OCI-LY7 (cell line): ENCODE measurements around the gene PATJ. TPM values are rescaled to one million over a fixed set of nuclear protein-coding genes. Genes with fewer than 3 reads are reported as not detected.

ENCODE experiments used
- BruUV-seq: library from RNA; stranded (reverse); fragments of 400-500 nt; replicated peaks from 2 replicates; lab custom pipeline; 2021; lab: Mats Ljungman, UMichigan
- CTCF ChIA-PET: fragments of 300-600 bp; sonication (Branson Sonifier 250); formaldehyde crosslinking; loops from one replicate; lab custom pipeline; 2022; ENCODE audit warnings: antibody characterized with exemption; ENCODE audit not compliant: unreplicated experiment; lab: Charles Lee
- POLR2A ChIA-PET: fragments of 300-600 bp; sonication (Branson Sonifier 250); formaldehyde crosslinking; loops from one replicate; lab custom pipeline; 2022; ENCODE audit warnings: antibody characterized with exemption; lab: Charles Lee
- DNase-seq: peaks from one replicate; pipeline ENCODE4 v3.0.0-alpha.2; 2015; ENCODE audit warnings: low spot score
- H2AFZ ChIP-seq: fragments of 200-600 bp; sonication (generic), shearing (Covaris generic); 2 replicates; pipeline ENCODE4 v1.6.1; 2014; ENCODE audit warnings: mild to moderate bottlenecking, antibody characterized with exemption, low read length, moderate library complexity
- H3K27ac ChIP-seq: fragments of 200-600 bp; sonication (generic); 2 replicates; pipeline ENCODE4 v1.5.1; 2014; ENCODE audit warnings: mixed run types, low read depth, mild to moderate bottlenecking, moderate library complexity, low read length, inconsistent platforms; ENCODE audit not compliant: poor library complexity, severe bottlenecking
- H3K36me3 ChIP-seq: fragments of 200-600 bp; sonication (generic); 2 replicates; pipeline ENCODE4 v1.6.1; 2014; ENCODE audit warnings: mild to moderate bottlenecking, antibody characterized with exemption, low read length, moderate library complexity, mixed read lengths; ENCODE audit not compliant: insufficient read depth
- H3K4me1 ChIP-seq: fragments of 200-600 bp; sonication (generic); 2 replicates; pipeline ENCODE4 v1.5.1; 2014; ENCODE audit warnings: mild to moderate bottlenecking, low read length; ENCODE audit not compliant: insufficient read depth, poor library complexity, severe bottlenecking
- H3K4me2 ChIP-seq: fragments of 200-600 bp; sonication (generic); 2 replicates; pipeline ENCODE4 v1.6.1; 2014; ENCODE audit warnings: mild to moderate bottlenecking, low read length
- H3K4me3 ChIP-seq: fragments of 200-600 bp; sonication (generic); 2 replicates; pipeline ENCODE4 v1.5.1; 2014; ENCODE audit warnings: mild to moderate bottlenecking, low read depth, low read length; ENCODE audit not compliant: poor library complexity, severe bottlenecking
- H3K79me2 ChIP-seq: fragments of 200-600 bp; sonication (generic); 2 replicates; pipeline ENCODE4 v1.6.1; 2016; ENCODE audit warnings: low read depth, mild to moderate bottlenecking, low read length, moderate library complexity, mixed read lengths; ENCODE audit not compliant: insufficient read depth
- H3K9me2 ChIP-seq: fragments of 200-600 bp; sonication (generic); 2 replicates; pipeline ENCODE4 v1.6.1; 2016; ENCODE audit warnings: mild to moderate bottlenecking, low read length, mixed read lengths; ENCODE audit not compliant: insufficient read depth
- H3K9me3 ChIP-seq: fragments of 200-600 bp; sonication (generic); 2 replicates; pipeline ENCODE4 v1.6.1; 2014; ENCODE audit warnings: mild to moderate bottlenecking, mixed run types, low read length, mixed read lengths
- H4K20me1 ChIP-seq: fragments of 200-600 bp; sonication (generic); 2 replicates; pipeline ENCODE4 v1.6.1; 2014; ENCODE audit warnings: mild to moderate bottlenecking, antibody characterized with exemption, low read length, moderate library complexity, mixed read lengths; ENCODE audit not compliant: insufficient read depth
- CTCF ChIP-seq: fragments of 200-600 bp; sonication (generic); conservative IDR thresholded peaks from 2 replicates; pipeline ENCODE4 v1.5.1; 2014; ENCODE audit warnings: mild to moderate bottlenecking, antibody characterized with exemption, low read length, moderate library complexity, mixed read lengths
- EZH2phosphoT487 ChIP-seq: fragments of 200-600 bp; sonication (generic); IDR thresholded peaks from 2 replicates; pipeline ENCODE4 v1.6.1; 2018; ENCODE audit warnings: low read depth, borderline replicate concordance, mild to moderate bottlenecking, mixed run types, antibody characterized with exemption, low read length, moderate library complexity, mixed read lengths
- intact Hi-C: fragments of 100-400 bp; cut with micrococcal nuclease; formaldehyde crosslinking; loops from one replicate; pipeline ENCODE4 v1.10.0; 2022; ENCODE audit not compliant: unreplicated experiment
- total RNA-seq, 2 experiments: library from RNA; depleted of rRNA in 1 of 2; stranded (reverse); fragments of >200 nt in 1 of 2; shearing (Covaris generic) in 1 of 2; gene quantifications; 2 replicates each; pipeline ENCODE4 v1.2.3, GENCODE V29; 2014 to 2022

Gene PATJ
- total RNA-seq, 2 experiments from 2014 or later = 0.95 to 4.0 TPM

- no peak overlapping the region for H3K27ac ChIP-seq
- no peaks in the 10 kb centered on the region for H4K20me1 ChIP-seq
- POLR2A ChIA-PET = no interaction called here
- TF ChIP-seq EZH2phosphoT487 (no peak), CTCF (no peak)
- no TSS peak for BruUV-seq
- intact Hi-C loops = no loop called here
- no peak overlapping the region for H3K4me3 ChIP-seq
- H3K9me3 ChIP-seq = no peaks in the 10 kb centered on the region
- DNase-seq = no peak
- no peaks in the 10 kb centered on the region for H3K9me2 ChIP-seq
- H3K79me2 ChIP-seq = no peaks in the 10 kb centered on the region
- H3K4me1 ChIP-seq = no peaks in the 10 kb centered on the region
- CTCF ChIA-PET = no interaction called here
- H3K4me2 ChIP-seq = no peak overlapping the region
- H3K36me3 ChIP-seq = no peaks in the 10 kb centered on the region
- H2AFZ ChIP-seq = no peak overlapping the region
These were observed 445.3 kb downstream of the PATJ start for GRCh38 chr1:62187548-62187947.

- no peak for DNase-seq
- Histone ChIP-seq H3K9me3 (no peaks in the 10 kb centered on the region), H4K20me1 (no peaks in the 10 kb centered on the region), H3K27ac (no peak overlapping the region), H3K9me2 (no peaks in the 10 kb centered on the region), H3K4me1 (no peaks in the 10 kb centered on the region), H3K4me2 (no peak overlapping the region), H3K36me3 (no peaks in the 10 kb centered on the region), H3K79me2 (no peaks in the 10 kb centered on the region), H2AFZ (no peak overlapping the region), H3K4me3 (no peak overlapping the region)
- TF ChIP-seq CTCF (no peak), EZH2phosphoT487 (no peak)
- no TSS peak for BruUV-seq
- intact Hi-C loops = no loop called here
- ChIA-PET POLR2A (no interaction called here), CTCF (no interaction called here)
These were observed 445.8 kb downstream of the PATJ start for GRCh38 chr1:62188111-62188510.

- Histone ChIP-seq H3K9me2 (no peaks in the 10 kb centered on the region), H4K20me1 (no peaks in the 10 kb centered on the region), H3K4me1 (no peaks in the 10 kb centered on the region), H3K36me3 (no peaks in the 10 kb centered on the region), H3K4me2 (no peak within 1 kb of the TSS), H3K4me3 (no peak within 1 kb of the TSS), H3K27ac (no peak within 1 kb of the TSS), H2AFZ (no peak within 1 kb of the TSS), H3K79me2 (no peaks in the 10 kb centered on the region), H3K9me3 (no peaks in the 10 kb centered on the region)
- POLR2A ChIA-PET = interaction anchor here (0.6 kb wide), 1 partner anchor 988 kb away, joined by 4 read pairs; no protein-coding TSS in a partner anchor
- intact Hi-C loops = no loop called here
- no TSS peak for BruUV-seq
- DNase-seq = no peak
- no peak for TF ChIP-seq CTCF
- TF ChIP-seq EZH2phosphoT487 = no peak
- CTCF ChIA-PET = no interaction called here
These were observed 452.6 kb downstream of the PATJ start, which contains the start of gene L1TD1 for GRCh38 chr1:62194651-62195544. Gene L1TD1 (plus strand): TSS chr1:62194849. CDS start chr1:62206629, 11,780 bp downstream.
